Measurements from ENCODE around the gene RGS4.

DNA sequence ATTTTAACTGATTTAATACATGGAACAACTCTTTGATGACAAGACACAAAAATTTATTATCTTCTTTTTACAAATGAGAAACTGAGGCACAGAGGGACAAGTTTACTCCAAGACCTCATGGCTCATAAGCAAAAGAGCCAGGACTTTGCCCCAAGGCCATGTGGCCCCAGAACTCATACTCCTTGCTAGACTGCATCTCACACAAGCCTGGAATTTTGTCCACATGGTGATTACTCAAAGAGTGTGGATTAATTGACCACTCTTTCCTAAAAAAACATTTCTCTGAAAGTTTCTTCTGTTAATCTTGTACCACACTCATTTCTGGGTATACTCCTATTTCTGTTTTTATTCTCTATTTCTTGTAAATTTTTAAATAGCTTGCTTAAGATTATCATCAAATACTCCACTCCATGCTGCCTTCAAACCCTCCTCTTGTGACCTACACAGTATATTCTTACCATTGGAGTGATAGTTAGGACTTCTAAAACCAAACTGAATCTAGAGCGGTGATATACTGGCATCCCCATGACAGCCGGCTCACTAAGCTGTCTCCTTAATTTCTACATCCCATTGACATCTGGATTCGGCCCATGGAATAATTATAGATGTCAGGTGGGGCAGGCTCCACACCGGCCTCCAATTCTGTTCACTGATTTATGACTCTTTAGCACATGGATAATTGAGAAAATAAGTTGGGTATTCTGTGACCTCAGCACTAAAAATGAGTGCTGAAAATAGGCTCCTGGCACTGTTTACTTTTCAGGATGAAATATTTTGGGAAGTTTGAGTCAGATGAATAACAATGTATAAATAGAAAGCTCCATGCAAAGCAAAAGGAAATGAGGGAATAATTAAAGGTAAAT is 16.1 kb downstream of the RGS4 start:
- TF ChIP-seq, protein P1, sequence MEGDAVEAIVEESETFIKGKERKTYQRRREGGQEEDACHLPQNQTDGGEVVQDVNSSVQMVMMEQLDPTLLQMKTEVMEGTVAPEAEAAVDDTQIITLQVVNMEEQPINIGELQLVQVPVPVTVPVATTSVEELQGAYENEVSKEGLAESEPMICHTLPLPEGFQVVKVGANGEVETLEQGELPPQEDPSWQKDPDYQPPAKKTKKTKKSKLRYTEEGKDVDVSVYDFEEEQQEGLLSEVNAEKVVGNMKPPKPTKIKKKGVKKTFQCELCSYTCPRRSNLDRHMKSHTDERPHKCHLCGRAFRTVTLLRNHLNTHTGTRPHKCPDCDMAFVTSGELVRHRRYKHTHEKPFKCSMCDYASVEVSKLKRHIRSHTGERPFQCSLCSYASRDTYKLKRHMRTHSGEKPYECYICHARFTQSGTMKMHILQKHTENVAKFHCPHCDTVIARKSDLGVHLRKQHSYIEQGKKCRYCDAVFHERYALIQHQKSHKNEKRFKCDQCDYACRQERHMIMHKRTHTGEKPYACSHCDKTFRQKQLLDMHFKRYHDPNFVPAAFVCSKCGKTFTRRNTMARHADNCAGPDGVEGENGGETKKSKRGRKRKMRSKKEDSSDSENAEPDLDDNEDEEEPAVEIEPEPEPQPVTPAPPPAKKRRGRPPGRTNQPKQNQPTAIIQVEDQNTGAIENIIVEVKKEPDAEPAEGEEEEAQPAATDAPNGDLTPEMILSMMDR (IDR thresholded peaks at IDR 0.05; ENCODE audit: borderline replicate concordance, extremely low read depth, low read length, poor library complexity, severe bottlenecking), result no peak
- TF ChIP-seq EZH2 (IDR thresholded peaks at IDR 0.05; ENCODE audit: borderline replicate concordance, low read depth, low read length, severe bottlenecking), result no peak
